ENCODE data around the gene ZKSCAN3.

- no peak for TF ChIP-seq ARNTL (CRISPR knock-in tag; IDR thresholded peaks at IDR 0.05; ENCODE audit: borderline replicate concordance, low read depth)
- TF ChIP-seq ZC3H10 (CRISPR knock-in tag; IDR thresholded peaks at IDR 0.05) = no peak
- no peak for TF ChIP-seq ISL1 (CRISPR knock-in tag; IDR thresholded peaks at IDR 0.05)
- TF ChIP-seq OSR1 (CRISPR knock-in tag; IDR thresholded peaks at IDR 0.05) = no peak
- TF ChIP-seq PATZ1 (CRISPR knock-in tag; IDR thresholded peaks at IDR 0.05; ENCODE audit: borderline replicate concordance) = no peak
- TF ChIP-seq CSDC2 (CRISPR knock-in tag; IDR thresholded peaks at IDR 0.05) = no peak
- TF ChIP-seq PPARA (CRISPR knock-in tag; IDR thresholded peaks at IDR 0.05; ENCODE audit: borderline replicate concordance) = no peak
- no peak for TF ChIP-seq TOX (CRISPR knock-in tag; IDR thresholded peaks at IDR 0.05; ENCODE audit: borderline replicate concordance)
- no peak for TF ChIP-seq SNAI2 (CRISPR knock-in tag; IDR thresholded peaks at IDR 0.05)
- TF ChIP-seq RARB (CRISPR knock-in tag; IDR thresholded peaks at IDR 0.05) = no peak
Measured at GRCh38 chr6:28335564-28336283, 14.0 kb upstream of the ZKSCAN3 start, which contains the start of gene ZSCAN31.
